COLO668 (cell line): ENCODE data around the gene RAD51.

ENCODE experiments used
- DNase-seq: peaks from one replicate; lab custom pipeline; 2025; ENCODE audit not compliant: unreplicated experiment; lab: John Stamatoyannopoulos, UW

The RAD51 gene

DNA sequence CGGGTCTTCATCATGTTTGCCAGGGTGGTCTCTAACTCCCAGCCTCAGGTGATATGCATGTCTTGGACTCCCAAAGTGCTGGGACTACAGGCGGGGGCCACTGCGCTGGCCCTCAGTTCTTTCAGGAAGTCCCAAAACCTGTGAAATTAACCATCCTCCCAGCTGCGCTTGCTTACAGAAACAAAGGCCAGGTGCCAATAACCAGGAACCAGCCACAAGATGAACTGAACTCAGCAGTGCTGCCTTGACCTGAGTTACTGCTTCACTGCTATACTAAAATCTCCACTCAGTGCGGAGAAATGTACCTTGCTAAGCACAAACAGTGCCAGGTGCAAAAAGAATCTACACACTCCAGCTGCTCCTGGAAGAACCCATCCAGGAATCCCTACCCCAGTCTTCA lies 65.0 kb downstream of the RAD51 start:
- DNase-seq = no peak

DNA sequence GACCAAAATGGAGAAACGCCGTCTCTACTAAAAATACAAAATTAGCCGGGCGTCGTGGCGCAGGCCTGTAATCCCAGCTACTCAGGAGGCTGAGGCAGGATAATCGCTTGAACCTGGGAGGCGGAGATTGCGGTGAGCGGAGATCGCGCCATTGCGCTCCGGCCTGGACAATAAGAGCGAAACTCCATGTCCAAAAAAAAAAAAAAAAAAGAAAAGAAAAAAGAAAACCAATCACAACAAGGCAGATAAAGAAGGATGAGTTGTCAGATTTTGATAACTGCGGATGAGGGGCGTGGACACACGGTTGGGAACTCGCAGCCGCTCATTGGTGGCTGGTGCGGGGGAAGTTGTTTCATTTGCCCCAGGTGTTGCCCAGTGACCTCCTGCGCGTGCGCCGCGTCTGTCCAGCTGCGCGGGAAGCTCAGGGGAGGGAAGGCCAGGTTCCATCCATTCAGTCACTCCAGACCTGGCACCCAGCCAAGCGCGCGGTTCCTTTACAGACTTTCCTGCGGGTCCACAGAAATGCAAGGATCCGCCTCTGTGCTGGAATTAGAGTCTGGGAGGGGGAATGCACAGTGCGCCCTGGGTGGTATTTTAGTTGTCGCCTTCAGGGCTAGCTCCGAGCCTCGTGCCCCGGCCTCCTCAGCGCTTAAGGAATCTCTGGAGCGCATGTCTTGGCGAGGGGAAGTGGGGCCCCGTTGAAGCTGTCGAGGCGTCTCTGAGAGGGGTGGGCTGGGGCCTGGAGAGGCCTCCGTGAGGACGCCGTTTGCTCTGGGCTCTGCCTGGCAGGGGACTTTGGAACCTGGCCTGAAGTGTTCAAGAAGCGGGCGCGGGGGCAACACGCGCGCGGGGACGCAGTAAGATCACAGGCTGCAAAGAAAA lies 68.2 kb downstream of the RAD51 start:
- DNase-seq = peak; percentile 96

DNA sequence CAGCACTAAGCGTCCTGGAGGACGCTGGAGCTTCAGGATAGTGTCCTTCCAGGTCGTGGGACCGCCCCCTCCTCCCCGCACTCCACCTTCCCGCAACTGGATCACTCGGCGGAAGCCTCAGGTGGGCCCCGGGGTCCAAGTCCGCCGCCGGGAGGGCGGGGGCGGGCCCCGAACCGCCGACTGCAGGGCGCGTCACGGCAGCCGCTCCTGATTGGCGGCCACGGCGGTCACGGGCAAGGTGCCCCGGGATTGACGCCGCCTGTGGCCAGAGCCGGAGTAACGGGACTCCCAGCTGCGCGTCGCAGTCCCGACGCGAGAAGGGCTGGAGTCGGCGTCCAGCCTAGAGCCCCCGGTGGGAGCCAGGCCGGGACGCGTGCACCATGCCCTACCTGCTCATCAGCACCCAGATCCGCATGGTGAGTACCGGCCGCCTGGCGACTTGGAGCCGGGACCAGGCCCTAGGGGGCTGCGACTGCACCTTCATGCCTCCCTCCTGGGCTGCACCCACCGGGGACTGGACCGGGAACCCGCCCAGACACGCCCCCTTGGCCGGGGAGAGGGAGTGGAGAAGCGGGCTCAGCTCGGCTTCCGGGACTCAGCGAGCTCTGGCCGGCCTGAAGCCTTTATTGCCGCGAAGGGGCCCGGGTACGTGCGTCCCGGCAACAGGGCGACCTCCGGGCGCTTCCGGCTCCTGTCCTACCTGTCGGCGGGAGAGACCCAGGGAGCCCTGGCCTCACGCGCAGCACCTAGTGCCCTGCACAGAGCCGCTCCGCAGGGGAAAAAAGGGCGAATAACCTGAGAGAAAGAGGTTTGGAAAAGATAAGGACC lies 69.0 kb downstream of the RAD51 start, which contains the start of gene GCHFR:
GCHFR (plus strand) TSS at position 268 of the 828 bp plus-strand sequence; CDS start at position 381, 113 bp downstream.
- peak; percentile 85 for DNase-seq

DNA sequence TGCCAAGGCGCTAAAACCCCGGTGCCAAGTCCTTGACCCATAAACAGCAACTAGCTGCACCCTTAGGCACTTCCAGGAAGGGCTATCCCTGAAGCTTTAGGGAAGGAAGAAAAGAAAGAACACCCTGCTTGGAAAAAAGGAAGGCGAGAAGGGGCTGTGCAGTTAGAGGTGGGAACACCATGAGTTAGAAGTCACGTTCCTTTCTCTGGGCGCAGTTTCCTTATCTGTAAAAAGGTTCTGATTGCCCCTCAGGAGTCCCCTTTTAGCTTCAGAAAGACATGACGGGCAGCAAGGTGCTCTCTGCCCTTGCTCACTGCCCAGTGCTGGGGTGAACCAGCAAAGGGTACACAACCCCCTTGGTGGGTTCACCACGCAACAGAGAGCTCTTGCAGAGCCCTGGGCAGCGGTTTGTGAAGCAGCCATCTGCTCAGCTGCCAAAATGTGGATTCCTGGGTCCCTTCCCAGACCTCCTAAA lies 69.7 kb downstream of the RAD51 start:
- DNase-seq = no peak

DNA sequence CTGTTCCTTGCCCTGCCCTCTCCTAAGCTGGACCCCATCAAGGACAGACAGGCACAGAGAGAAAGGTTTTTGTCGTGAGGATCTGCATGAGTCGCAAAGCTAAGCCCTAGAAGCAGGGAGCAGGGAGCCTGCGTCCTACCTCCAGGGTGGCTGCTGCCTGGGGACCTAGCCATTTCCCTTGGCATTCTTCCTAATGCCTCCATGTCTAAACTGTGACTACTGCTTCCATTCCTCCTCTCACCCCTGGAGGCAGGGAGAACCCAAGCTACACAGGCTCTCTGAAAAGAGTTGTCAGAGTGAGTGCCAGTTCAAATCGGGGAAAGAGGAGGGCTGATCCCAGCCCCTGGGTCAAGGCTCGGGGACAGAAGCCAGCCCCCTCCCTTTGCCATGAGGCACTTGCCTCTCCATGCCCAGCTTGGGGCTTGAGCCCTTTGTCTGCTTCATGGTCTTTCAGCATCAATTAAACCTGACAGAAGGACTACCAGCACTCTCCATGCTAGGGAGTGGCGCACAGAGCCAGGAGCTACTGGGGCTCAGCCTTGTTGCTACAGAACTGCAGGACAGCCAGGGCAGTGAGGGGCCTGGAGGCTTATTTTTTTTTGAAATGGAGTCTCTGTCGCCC lies 71.3 kb downstream of the RAD51 start:
- no peak for DNase-seq

DNA sequence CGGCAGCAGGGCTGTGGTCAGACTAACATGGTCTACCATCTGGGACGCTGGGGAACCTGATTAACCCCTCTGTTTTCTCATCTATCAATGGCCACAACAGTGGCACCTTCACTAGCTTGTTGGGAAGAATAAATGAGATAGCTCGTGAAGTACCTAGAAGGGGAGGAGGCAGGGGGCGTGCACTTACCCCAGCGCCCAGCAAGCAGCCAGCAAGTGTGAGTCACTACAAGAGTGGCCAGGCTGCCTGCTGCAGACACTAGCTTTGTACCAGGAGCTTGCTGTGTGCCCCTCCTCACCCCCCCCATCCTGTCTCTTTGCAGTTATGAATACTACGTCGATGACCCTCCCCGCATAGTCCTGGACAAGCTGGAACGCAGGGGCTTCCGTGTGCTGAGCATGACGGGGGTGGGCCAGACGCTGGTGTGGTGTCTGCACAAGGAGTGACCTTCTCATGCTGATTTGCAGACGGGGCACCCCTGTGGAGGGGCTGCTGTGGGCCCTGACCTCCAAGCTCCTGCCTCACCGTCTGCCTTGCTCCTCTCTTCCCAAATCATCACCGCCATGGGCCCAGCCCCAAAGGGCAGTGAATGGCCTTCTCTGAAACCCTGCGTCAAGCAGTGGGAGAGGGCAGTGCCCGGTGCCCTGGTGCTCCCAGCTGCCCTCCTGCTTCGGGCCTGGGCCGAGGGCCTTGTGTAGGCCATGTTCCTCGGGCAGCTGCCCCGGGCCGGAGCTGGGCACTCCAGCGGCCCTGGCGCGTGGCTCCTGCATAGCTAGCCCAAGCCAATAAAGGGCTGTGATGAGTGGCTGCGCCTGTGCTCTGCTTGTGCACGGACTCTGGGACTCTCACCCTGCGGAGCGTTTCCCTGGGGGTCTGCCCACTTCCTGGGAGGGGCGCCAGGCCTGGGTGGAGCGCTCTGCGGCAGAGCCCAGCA lies 72.2 kb downstream of the RAD51 start:
- no peak for DNase-seq

DNA sequence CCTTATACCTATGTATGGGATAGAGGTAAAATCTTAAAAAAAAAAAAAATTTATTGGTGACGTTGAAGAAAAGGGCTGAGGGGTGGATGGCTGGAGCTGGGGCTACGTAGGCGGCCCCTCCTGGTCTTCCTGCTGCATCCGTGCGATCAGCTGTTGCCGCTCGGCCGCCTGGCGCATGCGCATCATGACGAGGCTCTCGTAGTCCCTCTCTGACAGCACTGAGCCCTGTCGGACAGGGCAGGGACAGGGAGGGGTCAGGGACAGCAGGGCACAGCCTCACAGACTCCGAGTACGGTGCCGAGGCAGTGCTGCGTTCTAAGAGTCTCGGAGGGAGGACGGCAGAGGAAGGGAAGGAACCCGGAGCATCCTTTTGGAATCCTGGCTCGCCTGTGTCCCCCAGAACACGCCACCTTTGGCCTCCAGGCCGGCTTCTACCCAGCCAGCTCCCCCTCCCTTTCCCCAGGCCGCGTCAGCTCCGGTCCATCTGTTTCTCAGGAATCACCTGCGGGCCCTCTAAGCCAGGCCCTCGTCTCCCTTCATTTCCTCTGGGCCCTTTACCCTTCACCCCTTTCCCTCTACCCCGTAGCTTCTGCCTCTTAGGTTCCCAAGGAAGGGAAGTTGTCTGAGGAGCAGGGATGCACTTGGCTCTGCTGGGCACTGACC lies 73.0 kb downstream of the RAD51 start:
- no peak for DNase-seq

DNA sequence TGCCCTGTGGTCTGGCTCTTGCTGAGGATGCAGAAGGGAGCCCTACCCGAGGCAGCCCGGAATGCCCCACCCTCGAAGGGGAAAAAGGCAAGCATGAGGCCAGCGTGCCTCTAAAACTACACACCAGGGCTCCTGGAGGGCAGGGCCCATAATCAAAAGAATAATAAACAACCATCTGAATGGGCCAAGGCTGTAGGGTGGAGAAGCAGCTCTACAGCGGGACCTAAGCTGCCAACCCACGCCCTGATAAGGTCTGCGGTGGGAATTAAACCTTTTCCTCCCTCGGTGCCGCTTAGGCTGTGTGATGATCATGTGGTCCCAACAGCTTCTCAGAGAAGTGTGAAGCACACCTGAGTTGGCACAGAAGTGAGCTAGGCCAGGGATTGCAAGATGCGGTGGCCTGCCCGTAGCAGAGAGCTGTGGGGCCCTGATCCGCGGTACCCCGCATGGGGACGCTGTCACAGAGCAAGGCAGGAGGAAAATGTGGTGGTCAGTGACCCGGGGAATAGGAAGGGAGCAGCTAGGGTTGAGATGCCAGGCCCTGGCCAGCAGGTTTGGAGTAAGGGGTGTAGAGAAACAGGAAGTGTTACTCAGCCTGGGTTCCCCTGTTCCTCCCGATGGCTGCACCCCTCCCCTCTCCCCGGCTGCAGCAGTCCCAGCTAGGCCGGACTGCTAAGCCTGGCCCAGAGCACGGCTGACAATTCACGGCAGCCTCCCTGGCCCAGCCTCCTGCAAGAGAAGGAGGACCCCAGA lies 73.7 kb downstream of the RAD51 start:
- DNase-seq = no peak

DNA sequence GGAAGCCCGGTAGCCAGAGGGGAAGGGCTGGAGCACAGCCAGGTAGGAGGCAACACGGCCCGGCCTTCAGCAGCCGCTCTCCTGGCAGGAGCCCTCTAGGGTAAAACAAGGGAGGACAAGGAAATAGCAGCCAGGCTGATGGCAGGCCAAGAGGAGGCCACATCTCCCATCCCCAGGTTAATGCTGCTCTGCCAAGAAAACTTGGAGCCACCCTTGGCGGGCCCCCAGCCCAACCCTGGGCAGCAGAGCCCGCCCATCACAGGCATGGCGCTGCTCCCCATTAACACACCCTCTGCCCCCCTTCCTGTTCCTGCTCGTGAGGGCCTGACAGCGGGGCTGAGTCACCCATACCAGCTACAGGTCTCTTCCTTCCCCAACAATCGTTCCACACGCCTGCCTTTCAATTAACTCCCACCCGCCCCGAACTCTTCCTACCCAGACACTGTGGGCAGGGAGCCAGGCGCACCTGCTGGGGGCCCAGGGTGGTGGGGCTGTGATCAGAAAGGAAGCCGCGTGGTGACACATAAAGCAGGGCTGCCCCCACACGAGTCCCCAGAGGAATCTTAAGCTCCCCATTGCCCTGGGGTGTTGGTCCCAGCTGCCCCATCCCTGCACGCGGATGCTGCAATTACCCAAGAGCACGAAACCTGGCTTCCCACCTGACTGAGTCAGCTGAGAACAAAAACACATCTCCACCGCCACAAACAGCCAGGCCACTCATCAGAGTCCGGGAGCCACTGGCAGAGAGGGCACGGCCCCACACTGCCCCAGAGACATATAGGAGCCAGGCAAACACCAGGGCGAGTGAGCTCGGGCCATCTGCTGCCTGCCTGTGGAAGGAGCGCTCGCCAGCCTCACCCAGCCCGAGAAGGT lies 74.5 kb downstream of the RAD51 start, which contains the start of gene C15orf62:
C15orf62 (plus strand) TSS at position 707 of the 873 bp plus-strand sequence. CDS start 516 bp downstream, outside the sequence.
- DNase-seq = peak; percentile 86

DNA sequence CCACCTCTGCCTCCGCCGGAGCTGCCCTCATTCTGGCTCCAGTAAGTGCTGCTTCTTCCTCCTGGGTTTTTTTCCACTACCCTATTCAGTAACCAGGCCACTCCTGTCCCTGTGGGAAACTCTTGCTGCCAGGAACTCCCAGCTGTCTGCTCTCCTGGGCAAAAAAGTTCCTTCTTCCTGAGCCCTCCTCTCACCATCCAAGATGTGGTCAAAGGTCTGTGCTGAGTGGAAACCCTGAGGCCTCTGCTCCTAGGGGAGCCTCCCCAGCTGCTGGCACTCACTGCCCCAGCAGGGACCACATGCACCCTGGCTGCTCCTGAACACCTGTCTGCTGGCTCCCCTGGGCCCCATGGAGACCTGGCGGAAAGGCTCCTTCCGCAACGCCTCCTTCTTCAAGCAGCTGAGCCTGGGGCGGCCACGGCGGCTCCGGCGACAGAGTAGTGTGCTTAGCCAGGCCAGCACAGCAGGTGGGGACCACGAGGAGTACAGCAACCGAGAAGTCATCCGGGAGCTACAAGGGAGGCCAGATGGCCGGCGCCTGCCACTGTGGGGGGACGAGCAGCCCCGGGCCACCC lies 75.3 kb downstream of the RAD51 start:
- DNase-seq = peak; percentile 68

DNA sequence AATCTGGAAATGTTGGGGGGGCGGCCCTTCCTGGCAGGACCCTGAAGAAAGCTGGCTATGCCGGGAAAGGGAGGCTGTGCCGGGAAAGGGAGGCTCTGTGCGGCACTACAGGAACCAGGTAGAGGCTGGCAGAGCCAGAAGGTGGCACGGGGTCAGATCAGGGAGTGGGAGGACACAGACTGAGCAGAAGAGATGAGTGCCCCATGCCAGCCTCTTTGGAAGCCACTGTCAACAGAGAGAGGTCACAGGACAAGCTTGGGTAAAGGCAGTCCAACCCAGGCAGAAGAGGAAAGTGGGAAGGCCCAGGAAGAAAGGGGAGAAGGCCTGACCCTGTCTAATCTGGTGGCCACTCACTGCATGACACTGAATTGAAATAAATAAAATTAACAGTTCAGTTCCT lies 76.3 kb downstream of the RAD51 start:
- DNase-seq = no peak

DNA sequence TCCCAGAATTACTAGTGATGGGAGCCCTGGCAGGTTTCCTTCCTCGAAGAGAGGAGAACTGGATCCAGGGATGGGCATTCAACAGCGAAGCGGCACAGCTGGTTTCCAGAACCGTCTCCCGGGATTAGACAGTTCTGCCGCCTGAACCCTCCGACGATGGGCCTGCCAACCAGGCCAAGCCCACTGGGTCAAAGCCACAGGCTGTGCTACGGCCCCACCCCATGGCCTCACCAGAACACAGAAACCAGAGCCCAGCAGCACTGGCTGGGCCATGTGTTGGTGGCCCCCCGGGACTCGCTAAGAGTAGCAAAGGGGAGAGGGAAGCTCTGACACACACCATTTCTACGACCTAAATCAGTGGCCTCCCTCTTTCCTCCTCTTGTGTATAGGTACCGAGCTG lies 77.0 kb downstream of the RAD51 start:
- no peak for DNase-seq

DNA sequence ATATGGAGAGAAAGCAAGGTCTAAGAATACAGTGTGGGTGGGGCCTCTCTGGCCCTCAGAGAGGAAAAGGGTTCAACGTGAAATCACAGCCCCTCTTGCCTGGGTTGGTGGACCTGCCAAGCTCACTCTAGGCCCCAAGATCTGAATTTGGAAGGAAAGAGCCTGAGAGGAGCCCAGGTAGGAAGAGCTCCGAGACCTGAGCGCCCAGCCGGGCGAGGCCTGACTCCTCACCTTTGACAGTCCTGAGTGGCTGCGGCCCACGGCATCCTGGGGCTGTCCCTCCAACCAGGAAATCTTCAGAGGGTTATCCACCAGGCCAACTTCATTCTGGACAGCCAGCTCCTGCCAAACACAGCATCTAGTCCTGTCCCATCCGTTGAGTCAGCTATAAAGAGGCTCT lies 78.5 kb downstream of the RAD51 start:
- no peak for DNase-seq

DNA sequence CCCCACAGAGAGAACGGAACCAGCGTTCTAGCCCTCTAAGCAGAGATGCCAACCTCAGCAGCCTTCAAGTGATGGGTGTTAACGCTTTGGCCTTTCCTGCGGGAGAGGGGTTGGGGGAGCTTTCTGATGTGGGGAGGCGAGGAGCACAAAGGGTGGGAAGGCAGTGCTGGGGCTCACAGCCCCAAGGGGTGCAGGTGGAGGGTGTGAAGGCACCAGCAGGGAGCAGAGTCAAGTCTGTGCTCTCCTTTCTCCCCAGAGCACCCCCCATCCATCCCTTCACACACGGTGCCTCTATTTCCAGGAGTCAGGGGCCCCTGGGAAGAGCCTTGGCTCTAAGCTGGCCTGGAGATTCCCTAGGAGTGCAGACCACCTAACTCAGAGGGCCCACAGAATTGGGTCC lies 78.9 kb downstream of the RAD51 start:
- DNase-seq = no peak

DNA sequence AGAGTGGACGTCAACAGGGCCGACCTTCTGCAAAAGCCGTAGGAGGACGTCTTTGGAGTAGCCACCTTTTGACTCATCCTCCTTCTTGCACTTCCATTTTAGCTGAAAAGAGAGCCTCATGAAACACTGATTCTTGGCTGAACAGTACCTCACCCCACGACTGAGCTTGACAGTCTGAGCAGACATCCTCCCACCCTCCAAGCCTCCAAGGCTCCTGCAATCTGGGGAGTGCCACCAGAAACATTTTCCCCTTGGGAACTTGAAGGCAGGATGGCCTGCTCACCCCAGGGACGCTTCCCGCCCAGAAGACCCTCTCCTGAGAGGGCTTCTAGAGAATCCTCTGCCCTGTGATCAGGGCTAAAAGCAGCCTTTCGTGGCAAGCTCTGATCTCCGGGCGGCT lies 80.0 kb downstream of the RAD51 start:
- DNase-seq = no peak

DNA sequence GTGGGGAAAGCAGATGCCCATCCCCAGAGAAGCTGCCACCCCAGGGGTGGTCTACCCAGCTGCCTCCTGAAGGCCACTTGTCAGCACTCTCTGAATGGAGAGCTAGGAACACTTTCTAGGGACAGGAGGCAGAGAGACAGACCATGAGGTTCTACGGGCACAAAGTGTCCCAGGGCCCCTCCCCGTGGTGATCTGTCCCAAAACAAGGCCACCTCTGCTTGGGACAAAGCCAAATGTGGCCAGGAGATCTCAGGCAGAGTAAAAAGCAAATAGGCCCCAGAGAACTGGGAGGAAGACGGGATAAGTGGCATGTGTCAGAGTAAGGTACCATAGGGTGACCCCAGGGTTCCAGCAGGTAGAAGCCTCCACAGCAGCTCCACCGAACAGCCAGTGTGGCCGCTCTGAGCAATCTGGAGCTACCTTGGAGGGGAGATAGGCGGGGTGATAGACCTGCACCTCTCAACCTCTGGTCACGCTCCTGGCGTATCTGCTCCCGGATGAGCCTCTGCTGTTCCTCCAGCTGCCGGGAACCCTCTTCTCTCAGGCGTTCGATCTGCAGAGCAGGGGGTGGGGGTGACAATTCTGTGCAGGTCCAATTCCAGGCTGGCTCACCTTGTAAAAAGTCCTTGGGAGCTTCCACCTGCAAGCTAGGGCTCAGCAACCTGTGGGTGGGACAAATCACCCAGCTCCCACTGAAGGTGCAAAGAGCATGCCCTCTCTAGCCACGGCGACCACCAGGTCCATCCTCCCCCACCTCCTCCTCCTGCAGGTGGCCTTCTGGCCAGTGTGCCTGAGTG lies 81.0 kb downstream of the RAD51 start:
- no peak for DNase-seq
